Stimulated activated memory B cell treated with anti-CD40 and anti-IgM and Interleukin-4, amounts not matched to agents 10 μg/mL and 1 μg/mL and 100 μg/mL, for 72 hours (primary cell): ENCODE results near the gene ZBTB40.

Source experiments
- ATAC-seq: fragments of 150-1000 bp; cut with Tn5 transposase; 2 replicates; pipeline ENCODE4 v1.10.0; 2021
- H3K27ac Mint-ChIP-seq: one replicate; pipeline ENCODE4 v1.8.0; 2022; ENCODE audit warnings: mild to moderate bottlenecking, mixed read lengths
- H3K27me3 Mint-ChIP-seq: one replicate; pipeline ENCODE4 v1.8.0; 2022; ENCODE audit warnings: mixed read lengths
- H3K36me3 Mint-ChIP-seq: one replicate; pipeline ENCODE4 v1.8.0; 2022; ENCODE audit warnings: mixed read lengths
- H3K4me1 Mint-ChIP-seq: one replicate; pipeline ENCODE4 v1.8.0; 2022; ENCODE audit warnings: mixed read lengths
- H3K4me3 Mint-ChIP-seq: one replicate; pipeline ENCODE4 v1.8.0; 2022; ENCODE audit warnings: mild to moderate bottlenecking, moderate library complexity, mixed read lengths
- H3K9me3 Mint-ChIP-seq: one replicate; pipeline ENCODE4 v1.8.0; 2022; ENCODE audit warnings: mixed read lengths

ZBTB40 gene

DNA sequence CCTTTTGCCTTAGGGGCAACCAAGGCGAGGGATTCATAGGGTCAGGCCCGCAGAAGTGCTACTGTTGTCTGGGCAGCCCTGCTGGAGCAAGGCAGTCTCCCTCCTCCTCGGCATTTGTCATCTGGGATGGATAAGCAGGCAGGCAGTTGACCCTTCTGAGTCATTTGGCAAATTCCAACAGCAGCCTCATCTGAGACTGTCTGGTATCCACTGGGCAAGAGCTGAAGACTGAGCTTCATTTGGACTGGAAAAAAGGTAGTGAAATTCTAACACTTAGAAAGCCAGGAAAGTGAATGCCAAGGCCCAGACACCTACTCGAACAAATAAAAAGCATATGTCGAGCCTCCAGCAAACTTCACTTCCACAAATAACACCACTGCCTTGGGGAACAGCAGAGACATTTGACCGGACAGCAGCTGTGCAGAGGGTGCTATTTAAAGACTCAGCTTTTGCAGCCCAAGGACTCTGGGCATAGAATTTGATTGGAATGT is 4.0 kb upstream of the ZBTB40 start:
- ATAC-seq, result no peak

DNA sequence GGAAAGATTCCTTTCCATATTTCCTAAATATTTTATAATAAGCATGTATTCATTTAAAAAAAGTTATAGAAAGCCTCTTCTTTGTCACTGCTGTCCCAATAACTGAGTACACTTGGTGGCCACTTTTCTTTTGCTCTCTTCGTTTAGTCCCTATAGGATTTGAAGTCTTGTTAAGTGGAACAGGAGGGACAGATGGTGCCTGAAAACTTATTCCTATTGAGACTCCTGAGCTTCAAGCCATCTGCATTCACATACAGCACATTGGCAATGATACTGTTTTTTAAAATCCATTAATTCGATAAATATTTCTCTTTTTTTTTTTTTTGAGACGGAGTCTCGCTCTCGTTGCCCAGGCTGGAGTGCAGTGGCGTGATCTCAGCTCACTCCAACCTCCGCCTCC is 2.0 kb upstream of the ZBTB40 start:
- Mint-ChIP-seq H3K9me3 (peaks cover 4% of the 10 kb centered on the region), H3K36me3 (peaks cover 5% of the 10 kb centered on the region), H3K27me3 (peaks cover 5% of the 10 kb centered on the region), H3K27ac (no peak overlapping the region), H3K4me3 (no peak overlapping the region), H3K4me1 (peaks cover 28% of the 10 kb centered on the region)
- ATAC-seq, result no peak

More for the DNA sequence above, 4.0 kb upstream of the ZBTB40 start:
- H3K27me3 Mint-ChIP-seq, result peaks cover 13% of the 10 kb centered on the region
- no peak overlapping the region for H3K4me3 Mint-ChIP-seq
- peaks cover 7% of the 10 kb centered on the region for H3K9me3 Mint-ChIP-seq
- H3K4me1 Mint-ChIP-seq, result peaks cover 14% of the 10 kb centered on the region
- H3K27ac Mint-ChIP-seq, result no peak overlapping the region
- no peaks in the 10 kb centered on the region for H3K36me3 Mint-ChIP-seq

DNA sequence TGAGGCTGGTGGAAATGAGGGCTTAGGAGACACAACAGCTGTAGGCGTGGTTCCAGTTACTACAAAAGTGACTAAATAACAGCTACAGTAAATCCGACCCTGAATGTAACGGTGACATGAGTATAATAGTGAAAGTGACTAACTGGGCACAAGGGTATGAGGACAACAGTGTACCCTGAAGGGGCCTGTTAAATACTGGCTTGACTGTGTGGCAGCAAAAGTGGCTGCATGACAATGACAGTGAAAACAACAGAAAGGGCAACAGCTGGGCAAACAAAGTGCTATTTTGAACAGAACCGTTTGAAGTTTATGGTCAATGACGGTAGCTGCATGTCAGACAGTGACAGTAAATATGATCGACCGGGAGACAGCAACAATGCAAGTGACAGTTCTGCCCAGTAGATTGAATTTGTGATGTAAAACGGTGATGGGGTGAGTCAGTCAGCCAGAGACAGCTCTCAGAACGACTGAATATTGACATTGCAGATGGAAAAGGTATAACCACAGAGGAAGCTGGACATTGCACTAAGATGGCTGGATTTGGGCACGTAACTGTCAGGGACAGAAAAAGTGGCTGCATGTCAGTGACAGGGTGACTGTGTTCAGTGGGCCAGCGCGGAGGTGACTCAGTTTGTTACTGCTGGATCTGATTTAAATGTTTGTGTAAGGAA is 1.2 kb upstream of the ZBTB40 start:
- Mint-ChIP-seq H3K27me3 (no peaks in the 10 kb centered on the region), H3K36me3 (peaks cover 5% of the 10 kb centered on the region), H3K9me3 (peaks cover 4% of the 10 kb centered on the region), H3K27ac (peak overlapping the region; percentile 98), H3K4me3 (peak overlapping the region; percentile 99), H3K4me1 (peaks cover 35% of the 10 kb centered on the region)
- ATAC-seq, result no peak

DNA sequence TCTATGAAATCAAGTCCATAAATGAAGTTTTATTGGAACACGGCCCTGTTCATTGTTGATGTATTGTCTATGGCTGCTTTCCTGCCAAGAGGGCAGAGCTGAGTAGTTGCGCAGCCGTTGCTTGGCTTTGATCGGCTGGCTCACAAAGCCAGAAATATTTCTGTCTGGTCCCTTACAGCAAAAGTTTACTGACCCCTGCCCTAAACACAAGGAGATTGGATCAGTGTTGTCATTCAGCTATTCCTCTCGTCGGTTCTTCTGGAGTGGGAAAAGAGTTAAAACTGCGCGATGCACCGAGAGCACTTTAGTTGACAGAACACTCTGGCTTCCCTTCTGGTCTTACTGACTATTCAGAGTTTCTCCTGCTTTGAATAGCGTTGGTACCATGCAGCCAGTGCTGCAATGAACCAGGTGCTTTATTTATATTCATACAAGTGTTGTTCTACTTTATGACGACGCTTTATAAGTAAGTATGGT is 868 bp downstream of the ZBTB40 start:
- peaks cover 46% of the 10 kb centered on the region for H3K4me1 Mint-ChIP-seq
- ATAC-seq, result peak; percentile 37
- peak overlapping the region; percentile 98 for H3K27ac Mint-ChIP-seq
- H3K27me3 Mint-ChIP-seq, result no peaks in the 10 kb centered on the region
- peak overlapping the region; percentile 99 for H3K4me3 Mint-ChIP-seq
- peaks cover 4% of the 10 kb centered on the region for H3K9me3 Mint-ChIP-seq
- peaks cover 5% of the 10 kb centered on the region for H3K36me3 Mint-ChIP-seq

DNA sequence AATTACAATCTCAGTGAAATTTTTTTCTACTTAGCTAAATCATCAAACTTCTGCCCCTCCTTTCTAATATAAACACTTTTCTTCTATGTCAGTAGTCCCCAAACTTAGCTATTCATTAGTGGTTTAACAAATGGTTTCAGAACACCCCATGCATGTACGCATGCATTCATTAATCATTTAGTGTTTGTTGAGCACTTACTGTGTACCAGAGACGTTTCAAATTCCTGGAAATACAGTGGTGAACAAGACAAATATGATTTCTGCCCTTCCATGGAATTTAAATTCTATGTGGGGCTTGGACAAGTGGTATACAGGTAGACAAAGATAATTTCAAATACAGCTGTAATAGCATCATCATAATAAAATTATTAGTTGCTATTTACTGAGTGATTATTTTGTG is 1.5 kb downstream of the ZBTB40 start:
- Mint-ChIP-seq H3K9me3 (peaks cover 4% of the 10 kb centered on the region), H3K27me3 (no peaks in the 10 kb centered on the region), H3K27ac (peak overlapping the region; percentile 98), H3K4me3 (peak overlapping the region; percentile 99), H3K4me1 (peaks cover 52% of the 10 kb centered on the region), H3K36me3 (peaks cover 10% of the 10 kb centered on the region)
- no peak for ATAC-seq

DNA sequence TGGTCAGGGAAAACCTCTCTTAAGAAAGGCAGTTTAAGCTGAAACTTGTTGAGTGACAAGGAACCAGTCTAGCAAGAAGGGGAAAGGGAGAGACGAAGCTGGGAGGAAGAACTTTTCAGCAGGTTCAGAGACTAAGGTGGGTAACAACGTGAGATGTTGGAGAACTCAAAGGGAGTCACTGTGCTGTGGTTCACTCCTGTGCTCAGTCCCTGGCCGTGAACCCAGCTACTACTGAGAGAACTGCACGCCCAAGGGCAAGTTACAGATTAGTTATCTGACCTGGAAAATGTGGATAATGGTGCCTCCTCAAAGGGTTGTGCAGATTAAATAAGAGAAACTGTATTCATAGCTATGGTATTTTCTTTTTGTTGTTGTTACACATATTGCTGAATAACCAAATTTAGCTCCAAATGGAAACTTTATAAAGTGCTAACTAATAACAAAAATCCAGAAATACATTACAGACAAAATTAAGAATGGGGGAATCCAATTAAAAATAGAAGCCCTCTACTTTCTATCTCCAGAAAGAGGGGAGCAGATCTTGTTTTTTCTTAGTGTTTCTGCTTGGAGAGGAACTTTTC is 2.9 kb downstream of the ZBTB40 start:
- Mint-ChIP-seq H3K36me3 (peaks cover 14% of the 10 kb centered on the region), H3K4me3 (no peak overlapping the region), H3K27ac (no peak overlapping the region), H3K27me3 (no peaks in the 10 kb centered on the region), H3K4me1 (peaks cover 57% of the 10 kb centered on the region), H3K9me3 (peaks cover 4% of the 10 kb centered on the region)
- no peak for ATAC-seq

GRCh38 chr1:22457345-22457744 is 5.7 kb downstream of the ZBTB40 start:
- Mint-ChIP-seq H3K36me3 (peaks cover 14% of the 10 kb centered on the region), H3K4me3 (no peak overlapping the region), H3K4me1 (peaks cover 65% of the 10 kb centered on the region), H3K27ac (no peak overlapping the region), H3K9me3 (no peaks in the 10 kb centered on the region), H3K27me3 (no peaks in the 10 kb centered on the region)
- ATAC-seq, result no peak

DNA sequence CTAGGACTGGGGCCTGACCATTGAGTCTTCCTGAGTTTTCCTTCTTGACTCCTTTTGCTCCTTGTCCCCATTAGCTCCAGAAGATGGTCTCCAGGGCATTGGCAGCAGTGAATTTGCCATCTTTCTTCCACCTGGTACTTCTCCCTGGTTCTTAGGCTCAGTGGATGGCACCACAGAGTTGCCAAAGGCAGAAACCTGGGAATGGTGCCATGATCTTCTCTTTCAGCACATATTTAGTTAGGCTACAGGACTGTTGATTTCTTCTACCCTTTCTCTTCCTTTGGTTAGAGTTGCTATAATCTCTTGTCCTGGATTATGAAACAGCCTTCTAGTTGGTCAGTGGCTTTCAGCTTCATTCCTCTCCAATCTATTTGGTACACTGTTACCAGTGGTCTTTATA is 6.2 kb downstream of the ZBTB40 start:
- peaks cover 61% of the 10 kb centered on the region for H3K4me1 Mint-ChIP-seq
- ATAC-seq, result no peak
- H3K9me3 Mint-ChIP-seq, result no peaks in the 10 kb centered on the region
- H3K4me3 Mint-ChIP-seq, result no peak overlapping the region
- no peaks in the 10 kb centered on the region for H3K27me3 Mint-ChIP-seq
- no peak overlapping the region for H3K27ac Mint-ChIP-seq
- H3K36me3 Mint-ChIP-seq, result peaks cover 14% of the 10 kb centered on the region

DNA sequence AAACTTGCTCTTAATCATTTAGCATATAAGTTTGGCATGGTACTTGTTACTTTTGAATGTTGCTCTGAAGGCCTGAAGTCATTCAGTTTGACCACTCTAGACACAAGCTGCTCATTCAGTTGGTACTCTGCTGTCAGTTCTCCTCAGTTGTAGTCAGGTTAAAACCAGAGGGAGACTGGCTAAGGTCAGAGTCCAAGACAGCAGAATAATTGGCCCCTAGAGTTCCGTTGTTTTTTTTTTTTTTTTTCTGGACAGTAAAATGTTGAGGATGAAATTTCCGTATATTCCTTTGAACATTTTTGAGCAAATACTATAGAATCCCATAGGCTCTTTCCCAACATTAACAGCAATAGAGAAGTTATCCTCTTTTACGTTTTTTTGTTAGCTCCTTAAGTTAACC is 9.4 kb downstream of the ZBTB40 start:
- H3K4me3 Mint-ChIP-seq, result no peak overlapping the region

DNA sequence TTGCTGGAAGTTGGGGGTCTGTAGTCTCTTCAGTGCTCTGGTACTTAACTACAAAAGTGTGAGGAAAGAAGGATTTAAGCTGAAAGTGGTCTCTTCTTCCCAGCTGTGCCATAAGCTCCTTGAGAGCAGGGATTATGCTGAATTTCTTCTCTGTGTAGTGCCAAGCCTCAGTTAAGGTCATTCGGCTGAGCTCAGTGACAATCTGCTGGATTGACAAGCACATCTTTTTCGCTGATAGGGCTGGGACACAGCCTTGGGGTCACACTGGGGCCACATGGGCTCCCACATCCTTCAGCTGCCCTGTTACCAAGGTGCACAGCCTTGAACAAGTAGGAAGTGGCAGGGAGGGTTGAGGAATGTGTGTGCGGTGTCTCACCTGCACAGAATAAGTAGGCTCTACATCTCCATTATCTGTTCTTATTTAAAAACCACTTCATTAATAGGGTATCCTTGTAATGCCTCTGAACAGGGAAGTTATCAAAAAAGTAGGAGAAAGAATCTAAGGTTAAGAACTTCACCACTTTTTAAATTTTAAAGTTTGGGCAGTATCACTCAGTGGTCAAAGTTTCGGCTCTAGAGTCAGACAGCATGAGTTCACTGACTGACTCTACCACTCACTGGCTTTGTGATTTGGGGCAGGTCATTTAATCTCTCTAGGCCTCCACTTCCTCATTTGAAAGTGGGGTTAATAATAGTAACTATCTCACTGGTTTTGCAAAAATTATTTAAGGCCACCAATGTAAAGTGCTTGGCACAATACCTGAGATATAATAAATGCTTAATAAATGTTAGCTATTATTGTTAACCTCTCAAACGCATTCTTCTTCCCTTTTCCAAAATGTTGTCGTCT is 10.3 kb downstream of the ZBTB40 start:
- Mint-ChIP-seq H3K4me1 (peaks cover 35% of the 10 kb centered on the region), H3K36me3 (peaks cover 14% of the 10 kb centered on the region), H3K27me3 (no peaks in the 10 kb centered on the region), H3K9me3 (peaks cover 3% of the 10 kb centered on the region), H3K27ac (peak overlapping the region; percentile 1), H3K4me3 (no peak overlapping the region)
- ATAC-seq, result no peak

More for the DNA sequence above, 9.4 kb downstream of the ZBTB40 start:
- H3K27me3 Mint-ChIP-seq, result no peaks in the 10 kb centered on the region
- H3K36me3 Mint-ChIP-seq, result peaks cover 14% of the 10 kb centered on the region
- H3K27ac Mint-ChIP-seq, result peak overlapping the region; percentile 1
- H3K4me1 Mint-ChIP-seq, result peaks cover 41% of the 10 kb centered on the region
- no peak for ATAC-seq
- H3K9me3 Mint-ChIP-seq, result peaks cover 3% of the 10 kb centered on the region

GRCh38 chr1:22462928-22463327 is 11.3 kb downstream of the ZBTB40 start:
- Mint-ChIP-seq H3K27ac (no peak overlapping the region), H3K4me1 (peaks cover 31% of the 10 kb centered on the region), H3K4me3 (no peak overlapping the region), H3K27me3 (no peaks in the 10 kb centered on the region), H3K9me3 (peaks cover 3% of the 10 kb centered on the region), H3K36me3 (peaks cover 12% of the 10 kb centered on the region)
- no peak for ATAC-seq

DNA sequence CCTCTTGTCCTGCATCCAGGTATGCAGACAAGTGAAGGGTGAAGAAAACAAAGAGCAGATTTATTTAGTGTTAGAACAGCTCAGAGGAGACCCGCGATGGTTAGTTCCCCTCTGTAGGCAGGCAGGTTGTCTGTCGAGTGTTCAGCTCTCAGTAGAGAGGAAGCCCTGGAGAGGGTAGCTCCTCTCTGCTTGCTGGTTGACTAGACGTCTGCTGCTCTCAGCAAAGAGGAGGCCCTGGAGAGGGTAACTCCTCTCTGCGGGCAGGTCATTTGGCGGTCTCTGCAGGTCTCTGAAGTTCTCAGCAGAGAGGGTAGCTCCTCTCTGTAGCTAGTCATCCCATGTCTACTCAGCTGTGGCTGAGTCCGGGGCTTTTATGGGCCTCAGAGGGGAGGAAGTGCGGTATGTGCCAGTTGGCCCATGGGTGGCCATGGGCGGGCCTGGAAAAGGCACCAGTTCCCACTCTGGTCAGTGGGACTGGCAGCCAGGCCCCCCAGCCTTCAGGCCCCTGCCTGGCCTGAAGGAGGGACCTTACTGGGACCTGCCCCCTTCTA is 13.4 kb downstream of the ZBTB40 start:
- H3K36me3 Mint-ChIP-seq, result peaks cover 6% of the 10 kb centered on the region
- no peak for ATAC-seq
- H3K27me3 Mint-ChIP-seq, result no peaks in the 10 kb centered on the region
- peaks cover 34% of the 10 kb centered on the region for H3K4me1 Mint-ChIP-seq
- no peak overlapping the region for H3K27ac Mint-ChIP-seq
- H3K4me3 Mint-ChIP-seq, result no peak overlapping the region
- H3K9me3 Mint-ChIP-seq, result peaks cover 3% of the 10 kb centered on the region

DNA sequence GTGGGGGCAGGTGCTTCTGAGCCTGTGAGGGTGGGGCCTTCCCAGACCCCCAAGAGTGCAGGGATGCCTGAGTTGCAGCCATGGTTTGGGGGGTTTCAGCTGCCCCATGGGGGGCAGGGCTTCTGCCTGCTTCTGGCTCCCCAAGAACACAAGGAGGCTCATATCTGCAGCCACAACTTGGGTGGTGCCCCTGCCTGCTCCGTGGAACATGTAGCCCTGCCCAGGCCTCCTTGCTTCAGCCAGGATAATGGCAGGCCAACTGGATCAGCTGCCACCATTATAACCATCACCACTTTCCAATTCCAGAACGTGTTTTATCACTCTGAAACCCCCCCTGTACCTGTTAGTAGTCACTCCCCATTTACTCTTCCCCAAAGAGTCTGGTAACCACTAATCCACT is 14.0 kb downstream of the ZBTB40 start:
- Mint-ChIP-seq H3K27ac (no peak overlapping the region), H3K4me1 (peaks cover 37% of the 10 kb centered on the region), H3K9me3 (peaks cover 3% of the 10 kb centered on the region), H3K36me3 (peaks cover 6% of the 10 kb centered on the region), H3K4me3 (no peak overlapping the region), H3K27me3 (no peaks in the 10 kb centered on the region)
- no peak for ATAC-seq

DNA sequence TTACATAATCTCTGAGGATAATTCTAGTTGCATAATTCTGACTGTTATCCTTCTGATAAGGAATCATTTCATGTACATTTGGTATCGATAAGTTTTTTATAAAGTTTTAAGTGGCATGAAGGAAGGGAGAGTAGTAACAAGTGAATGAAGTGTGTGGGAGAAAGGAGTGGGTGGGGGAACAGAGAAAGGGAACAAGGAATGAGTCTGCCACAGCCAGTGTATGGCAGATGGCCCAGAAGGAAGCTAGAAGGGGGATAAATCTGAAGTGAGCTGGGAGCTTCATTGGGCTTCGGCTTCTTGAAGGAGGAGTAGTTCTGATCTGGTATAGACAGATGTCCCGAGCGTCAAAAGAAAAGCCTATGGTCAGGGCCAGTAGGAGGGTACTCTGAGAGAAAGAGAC is 18.6 kb downstream of the ZBTB40 start:
- peaks cover 3% of the 10 kb centered on the region for H3K9me3 Mint-ChIP-seq
- no peaks in the 10 kb centered on the region for H3K27me3 Mint-ChIP-seq
- no peak overlapping the region for H3K4me3 Mint-ChIP-seq
- H3K27ac Mint-ChIP-seq, result no peak overlapping the region
- peaks cover 38% of the 10 kb centered on the region for H3K4me1 Mint-ChIP-seq
- peaks cover 23% of the 10 kb centered on the region for H3K36me3 Mint-ChIP-seq
- ATAC-seq, result no peak

- Mint-ChIP-seq H3K27me3 (no peaks in the 10 kb centered on the region), H3K4me3 (no peak overlapping the region), H3K27ac (no peak overlapping the region), H3K9me3 (no peaks in the 10 kb centered on the region), H3K36me3 (peaks cover 18% of the 10 kb centered on the region), H3K4me1 (peaks cover 44% of the 10 kb centered on the region)
- ATAC-seq, result no peak
Observed at GRCh38 chr1:22471078-22471477, 19.4 kb downstream of the ZBTB40 start.
